Breast epithelium (tissue), 4 donors: Measurements from ENCODE around the gene ATXN1. TPM values are rescaled to one million over a fixed set of nuclear protein-coding genes. Genes with fewer than 3 reads are reported as not detected.
"Not testable (repeated sequence)": the region's sequence is repeated elsewhere in the genome, so short reads cannot be mapped to it uniquely, and the experiment has no call there.

Experiments
- DNase-seq, 2 donors: peaks; one replicate each; pipeline ENCODE4 v3.0.0-alpha.2; 2019; ENCODE audit warnings: low spot score in 2 of 2
- H3K27ac ChIP-seq, 2 donors: fragments of 200-600 bp; sonication (generic) in 1 of 2; one replicate each; pipeline ENCODE4 v1.5.1; 2016 to 2019; ENCODE audit warnings: mild to moderate bottlenecking in 1 of 2
- H3K27me3 ChIP-seq, 2 donors: fragments of 200-600 bp; sonication (generic) in 1 of 2; one replicate each; pipeline versions ENCODE4 v1.5.1 to v1.6.0; 2017 to 2019; ENCODE audit warnings: control low read depth in 1 of 2, mild to moderate bottlenecking in 1 of 2
- H3K36me3 ChIP-seq: fragments of 200-600 bp; one replicate; pipeline ENCODE4 v1.5.1; 2019
- H3K4me1 ChIP-seq, 2 donors: fragments of 200-600 bp; sonication (generic); one replicate each; pipeline ENCODE4 v1.5.1; 2016 to 2019; ENCODE audit warnings: control low read depth in 1 of 2
- H3K4me3 ChIP-seq, 3 donors: fragments of 200-600 bp; sonication (generic); 1 replicate in 2 of 3; 2 replicates in 1 of 3; pipeline ENCODE4 v1.5.1; 2016 to 2019; ENCODE audit warnings: mild to moderate bottlenecking in 3 of 3, moderate library complexity in 2 of 3
- H3K9me3 ChIP-seq, 2 donors: fragments of 200-600 bp; sonication (generic) in 1 of 2; one replicate each; pipeline ENCODE4 v1.5.1; 2016 to 2019; ENCODE audit warnings: control low read depth in 1 of 2
- CTCF ChIP-seq, 3 donors: fragments of 450-650 bp; IDR thresholded peaks; one replicate each; pipeline ENCODE4 v1.5.1; 2016 to 2017; ENCODE audit warnings: antibody characterized with exemption in 3 of 3, mild to moderate bottlenecking in 3 of 3, moderate library complexity in 3 of 3
- POLR2A ChIP-seq: fragments of 450-650 bp; IDR thresholded peaks from one replicate; pipeline ENCODE4 v1.6.1; 2016; ENCODE audit warnings: antibody characterized with exemption, mild to moderate bottlenecking, moderate library complexity
- POLR2AphosphoS5 ChIP-seq, 3 donors: sonication (generic); formaldehyde crosslinking; IDR thresholded peaks; one replicate each; pipeline ENCODE4 v1.6.1; 2017; ENCODE audit warnings: antibody characterized with exemption in 3 of 3
- intact Hi-C: fragments of 100-400 bp; cut with DNase I; formaldehyde crosslinking; loops from one replicate; pipeline ENCODE4 v1.15.1; 2023; ENCODE audit warnings: low total_unique reads
- total RNA-seq, 3 donors: library from RNA; depleted of rRNA; stranded (reverse); fragments of >200 nt; gene quantifications; one replicate each; pipeline ENCODE4 v1.1.0, GENCODE V29; 2016

ATXN1 gene
- total RNA-seq, 3 donors from 2014 or later, result 26.7 to 63.2 (median 37.4) TPM

- Histone ChIP-seq H3K36me3 (no peaks in the 10 kb centered on the region), H3K27ac (no peak overlapping the region), H3K27me3 (no peaks in the 10 kb centered on the region), H3K4me3 (no peak overlapping the region), H3K4me1 (peaks cover 0 to 3% of the 10 kb centered on the region in 2 donors), H3K9me3 (no peaks in the 10 kb centered on the region)
- DNase-seq, result no peak
- intact Hi-C loops, result no loop called here
- TF ChIP-seq CTCF (IDR thresholded peaks at IDR 0.05) (no peak), POLR2A (no peak), POLR2AphosphoS5 (IDR thresholded peaks at IDR 0.05) (no peak)
These were observed 54.1 kb downstream of the ATXN1 start for GRCh38 chr6:16706911-16707783.

- H3K4me3 ChIP-seq, H3K4me1 ChIP-seq, intact Hi-C loops, H3K27me3 ChIP-seq, H3K9me3 ChIP-seq, H3K36me3 ChIP-seq, DNase-seq, H3K27ac ChIP-seq: not testable (repeated sequence)
These were observed 54.8 kb downstream of the ATXN1 start for GRCh38 chr6:16706491-16706890.

GRCh38 chr6:16706029-16706428, 55.2 kb downstream of the ATXN1 start:
- H3K4me3 ChIP-seq, result no peak overlapping the region
- H3K27me3 ChIP-seq, result no peaks in the 10 kb centered on the region
- H3K36me3 ChIP-seq, result no peaks in the 10 kb centered on the region
- DNase-seq, result no peak
- H3K4me1 ChIP-seq, result peaks cover 0 to 3% of the 10 kb centered on the region in 2 donors
- intact Hi-C loops, result no loop called here
- H3K9me3 ChIP-seq, result no peaks in the 10 kb centered on the region
- H3K27ac ChIP-seq, result no peak overlapping the region
- TF ChIP-seq CTCF (IDR thresholded peaks at IDR 0.05), result no peak
- TF ChIP-seq POLR2AphosphoS5 (IDR thresholded peaks at IDR 0.05), result no peak
- no peak for TF ChIP-seq POLR2A

- intact Hi-C loops, result no loop called here
- H3K4me3 ChIP-seq, result peak overlapping the region in 1 of 3 donors; percentile 56
- peak overlapping the region in 1 of 2 donors; percentile 20 for H3K27ac ChIP-seq
- no peak for DNase-seq
- H3K4me1 ChIP-seq, result peaks cover 0 to 3% of the 10 kb centered on the region in 2 donors
- TF ChIP-seq POLR2A, result no peak
- no peak for TF ChIP-seq CTCF (IDR thresholded peaks at IDR 0.05)
- no peak for TF ChIP-seq POLR2AphosphoS5 (IDR thresholded peaks at IDR 0.05)
- no peaks in the 10 kb centered on the region for H3K36me3 ChIP-seq
- H3K9me3 ChIP-seq, result no peaks in the 10 kb centered on the region
- H3K27me3 ChIP-seq, result no peaks in the 10 kb centered on the region
These were observed 55.9 kb downstream of the ATXN1 start for GRCh38 chr6:16705081-16705993.

- TF ChIP-seq POLR2A (no peak), CTCF (IDR thresholded peaks at IDR 0.05) (no peak), POLR2AphosphoS5 (IDR thresholded peaks at IDR 0.05) (no peak)
- H3K27me3 ChIP-seq, result no peaks in the 10 kb centered on the region
- H3K9me3 ChIP-seq, result no peaks in the 10 kb centered on the region
- H3K36me3 ChIP-seq, result no peaks in the 10 kb centered on the region
- intact Hi-C loops, result no loop called here
- H3K4me3 ChIP-seq, result peak overlapping the region; percentile 25 to 56 (median 37)
- DNase-seq, result no peak
- peaks cover 0 to 3% of the 10 kb centered on the region in 2 donors for H3K4me1 ChIP-seq
- H3K27ac ChIP-seq, result peak overlapping the region; percentile 20 to 61
These were observed 56.7 kb downstream of the ATXN1 start for GRCh38 chr6:16704401-16705045.

GRCh38 chr6:16702627-16703378, 58.5 kb downstream of the ATXN1 start:
- H3K4me1 ChIP-seq, intact Hi-C loops, H3K9me3 ChIP-seq, H3K4me3 ChIP-seq, H3K36me3 ChIP-seq, H3K27ac ChIP-seq, DNase-seq, H3K27me3 ChIP-seq: not testable (repeated sequence)
